Pulmonary artery endothelial cell (primary cell): ENCODE results near the gene SEBOX. TPM values are rescaled to one million over a fixed set of nuclear protein-coding genes. Genes with fewer than 3 reads are reported as not detected.

Experiments used
- DNase-seq: peaks from one replicate; pipeline ENCODE4 v3.0.0-alpha.2; 2011; ENCODE audit warnings: low read depth, low spot score
- total RNA-seq: library from RNA; depleted of rRNA; stranded (reverse); fragments of >200 nt; gene quantifications from 2 replicates; pipeline ENCODE4 v1.2.3, GENCODE V29; 2014

SEBOX gene
- total RNA-seq, 1 donor from 2014 or later = not detected

DNA sequence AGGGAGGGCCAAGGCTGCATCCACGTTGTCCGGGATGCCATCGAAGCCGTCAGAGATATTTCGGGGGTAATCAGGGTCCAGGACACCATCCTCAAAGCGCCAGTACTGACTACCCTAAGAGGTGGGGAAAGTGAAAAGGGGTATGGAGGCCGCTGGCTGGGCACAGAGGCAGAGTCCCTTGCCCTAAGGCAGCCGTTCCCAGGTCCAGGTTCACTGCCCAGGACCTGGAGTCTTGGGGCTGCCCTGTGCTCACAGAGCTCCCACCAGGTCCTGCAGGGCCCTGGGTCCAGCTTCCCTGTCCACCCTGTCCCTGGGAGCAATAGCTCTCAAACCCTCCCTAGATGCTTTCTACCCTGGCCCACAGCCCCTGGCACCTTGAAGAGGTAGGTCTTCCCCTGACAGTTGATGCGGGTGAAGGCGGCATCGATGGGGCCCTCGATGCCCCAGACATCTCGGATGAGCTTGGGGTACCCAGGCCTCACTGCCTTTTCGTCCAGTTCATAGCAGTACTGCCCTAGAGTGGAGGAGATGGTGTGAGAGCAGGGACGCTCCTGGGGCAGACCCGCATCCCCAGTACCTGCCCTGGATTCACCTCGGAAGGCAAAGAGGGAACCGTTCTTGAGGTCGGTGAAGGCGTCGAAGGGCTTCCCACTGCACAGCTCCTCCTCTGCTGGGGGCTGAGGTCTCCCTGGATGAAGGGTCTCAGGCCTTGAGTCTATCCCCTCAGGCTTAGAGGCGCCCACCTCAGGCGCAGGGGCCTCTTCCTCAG lies 4.1 kb upstream of the SEBOX start:
- no peak for DNase-seq

DNA sequence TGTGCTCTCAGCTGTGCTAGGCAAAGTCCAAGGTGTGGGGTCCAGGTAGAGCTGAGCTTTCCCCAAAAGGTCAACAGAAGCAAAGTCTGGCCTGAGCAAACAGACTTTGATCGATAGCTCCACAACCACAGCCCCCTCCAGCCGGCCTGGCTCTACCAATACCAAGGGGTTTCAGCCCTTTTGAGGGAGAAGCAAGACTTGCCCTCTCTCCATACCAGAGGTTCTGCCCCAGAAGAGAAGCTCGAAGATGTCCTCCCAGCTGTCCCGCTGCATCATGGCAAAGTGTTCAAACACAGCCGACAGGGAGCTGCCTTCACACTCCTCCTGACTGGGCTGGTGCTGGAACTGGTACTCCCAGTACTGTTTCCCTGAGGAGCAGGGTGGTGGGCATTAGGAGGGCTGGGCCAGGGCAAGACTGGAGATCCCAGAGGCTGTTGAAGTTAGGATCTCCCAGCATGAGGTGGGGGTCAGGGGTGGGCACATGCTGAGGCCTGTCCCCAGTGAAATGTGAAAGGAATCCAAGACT lies 3.4 kb upstream of the SEBOX start:
- no peak for DNase-seq

DNA sequence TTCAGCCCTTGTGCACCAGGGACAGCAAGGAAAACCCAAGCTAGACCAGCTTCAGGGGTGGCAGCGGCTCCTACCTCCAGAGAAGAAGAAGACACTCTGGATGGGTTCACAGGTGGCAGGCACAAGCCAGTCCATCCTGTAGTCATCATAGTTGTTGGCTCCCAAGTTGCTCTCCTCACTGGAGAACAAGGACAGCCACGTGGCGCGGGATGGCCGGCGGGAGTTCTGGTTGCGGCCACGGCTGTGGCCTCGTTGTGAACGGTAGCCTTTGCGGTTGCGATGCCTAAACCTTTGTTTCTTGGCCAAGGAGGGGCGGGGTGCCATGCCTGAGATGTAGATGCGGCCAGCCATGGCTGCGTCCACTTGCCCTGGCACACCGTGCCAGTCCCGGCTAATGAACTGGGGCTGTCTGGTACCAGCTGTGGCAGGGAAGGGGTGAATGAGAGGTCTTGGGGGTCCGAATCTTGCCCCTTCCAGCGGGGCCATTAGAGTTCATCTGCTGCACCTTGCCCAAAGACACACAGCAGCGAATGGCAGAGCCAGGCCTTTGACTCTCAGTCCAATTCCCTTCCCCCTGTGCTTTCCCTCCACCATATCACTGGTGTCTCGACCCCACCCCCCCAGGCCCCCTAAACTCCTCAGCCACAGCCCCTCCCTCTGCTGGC lies 2.8 kb upstream of the SEBOX start:
- no peak for DNase-seq

DNA sequence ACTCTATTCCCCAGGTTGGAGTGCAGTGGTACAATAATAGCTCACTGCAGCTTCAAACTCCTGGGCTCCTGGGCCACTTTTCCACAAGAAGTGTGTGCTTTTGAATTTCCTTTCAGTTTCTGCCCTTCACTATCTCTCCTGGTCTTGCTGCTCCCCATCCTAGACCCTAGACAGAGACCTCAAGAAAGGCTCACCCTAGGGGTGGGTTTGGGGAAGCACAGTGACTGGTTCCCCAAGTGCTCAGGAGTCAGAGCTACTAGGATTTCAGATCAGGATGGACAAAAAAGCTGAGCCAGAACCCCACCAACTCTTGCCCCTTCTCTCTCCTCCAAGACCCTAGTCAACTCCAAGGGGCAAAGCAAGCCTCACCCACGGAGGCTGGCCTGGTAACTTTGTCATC lies 1.6 kb upstream of the SEBOX start:
- no peak for DNase-seq

DNA sequence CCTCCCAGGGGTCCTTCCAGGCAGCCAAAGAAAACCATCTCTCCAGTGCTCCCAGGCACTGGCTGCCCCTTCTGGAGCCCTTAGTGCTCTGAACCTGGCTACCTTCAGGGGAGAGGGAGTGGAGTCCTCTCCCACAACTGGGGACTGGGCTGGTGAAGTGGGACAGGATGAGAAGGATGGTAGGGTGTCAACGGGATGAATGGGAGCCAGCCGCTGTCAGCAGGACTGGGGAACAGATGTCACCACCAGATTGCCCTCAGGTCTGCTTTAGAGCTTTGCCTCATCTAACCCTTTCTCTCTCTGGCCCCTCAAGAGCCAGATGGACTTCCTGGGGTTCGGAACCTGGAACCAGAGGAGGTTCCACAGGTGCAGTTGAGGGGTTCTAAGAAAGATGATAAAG lies 488 bp upstream of the SEBOX start:
- DNase-seq = no peak

DNA sequence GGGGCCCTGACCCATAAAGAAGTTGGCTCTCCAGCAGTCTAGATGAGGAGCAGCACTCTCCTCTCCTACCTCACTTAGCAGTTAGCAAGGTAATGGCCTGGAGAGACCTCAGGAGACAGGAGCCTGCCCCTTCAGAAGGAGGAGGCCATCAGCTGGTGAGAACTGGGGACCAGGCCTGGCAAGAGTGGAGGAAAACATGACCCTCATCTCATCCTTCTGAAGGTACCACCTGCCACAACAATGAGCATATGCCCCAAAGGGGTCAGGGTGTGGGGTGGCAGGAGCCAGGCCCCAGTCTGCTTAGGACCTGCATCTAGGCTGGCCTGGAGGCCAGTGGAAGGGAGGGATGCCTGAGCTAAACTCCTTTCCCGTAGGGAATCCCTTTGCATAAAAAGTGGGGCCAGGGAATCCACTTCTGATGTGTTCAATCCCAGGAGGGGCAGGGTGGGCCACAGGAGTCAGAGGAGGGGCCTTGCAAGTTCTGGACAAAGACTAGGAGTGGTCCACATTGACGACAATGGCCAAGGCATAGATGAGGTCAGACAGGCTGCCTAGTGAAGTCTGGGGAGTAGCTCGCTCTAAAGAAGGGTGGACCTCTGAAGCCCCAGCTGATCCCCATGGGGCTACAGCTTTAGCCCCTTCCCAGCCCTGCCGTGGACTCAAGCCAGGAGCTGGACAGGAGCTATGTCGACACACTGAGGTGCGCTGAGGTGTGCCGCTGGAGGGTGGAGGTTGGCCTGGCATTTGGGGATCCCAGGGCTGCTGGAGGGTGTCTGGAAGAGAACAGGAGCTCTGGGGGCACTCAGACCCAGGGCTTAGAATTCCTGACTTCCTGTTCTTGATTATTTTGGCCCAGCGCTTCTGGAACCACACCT lies 986 bp downstream of the SEBOX start:
- DNase-seq = no peak

DNA sequence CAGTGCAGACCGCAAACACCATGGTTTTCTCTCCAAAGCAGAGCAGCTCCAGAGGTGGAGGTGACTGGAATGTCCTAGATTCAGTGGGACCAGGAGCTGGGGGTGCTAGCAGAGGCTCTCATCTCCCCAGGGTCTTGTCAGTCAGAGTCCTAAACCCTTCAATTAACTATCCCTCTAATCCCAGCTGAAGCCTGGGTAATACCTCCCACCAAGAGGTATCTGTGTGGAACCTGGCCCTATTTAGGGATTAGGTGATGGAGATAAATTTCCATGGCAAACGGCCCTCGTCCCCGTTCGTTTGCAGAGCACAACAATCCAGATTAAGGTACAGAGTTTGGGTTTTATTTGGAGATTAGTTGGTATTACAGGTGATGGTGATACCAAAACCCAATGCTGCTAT lies 1.8 kb downstream of the SEBOX start:
- no peak for DNase-seq

DNA sequence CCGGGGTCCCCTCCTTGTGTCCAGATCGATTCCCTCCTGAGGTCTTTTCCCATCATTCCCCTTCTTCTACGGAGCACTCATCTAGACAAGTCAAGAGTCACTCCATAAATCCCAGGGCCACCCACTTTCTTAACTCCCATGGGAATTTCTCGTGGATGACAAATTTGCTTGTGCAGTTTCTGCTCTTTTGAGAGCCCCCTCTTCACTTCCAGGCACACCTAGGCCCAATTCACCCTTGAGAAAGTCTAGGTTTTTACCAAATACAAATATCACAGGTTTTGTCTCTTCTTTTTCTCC lies 7.2 kb downstream of the SEBOX start:
- DNase-seq = no peak

DNA sequence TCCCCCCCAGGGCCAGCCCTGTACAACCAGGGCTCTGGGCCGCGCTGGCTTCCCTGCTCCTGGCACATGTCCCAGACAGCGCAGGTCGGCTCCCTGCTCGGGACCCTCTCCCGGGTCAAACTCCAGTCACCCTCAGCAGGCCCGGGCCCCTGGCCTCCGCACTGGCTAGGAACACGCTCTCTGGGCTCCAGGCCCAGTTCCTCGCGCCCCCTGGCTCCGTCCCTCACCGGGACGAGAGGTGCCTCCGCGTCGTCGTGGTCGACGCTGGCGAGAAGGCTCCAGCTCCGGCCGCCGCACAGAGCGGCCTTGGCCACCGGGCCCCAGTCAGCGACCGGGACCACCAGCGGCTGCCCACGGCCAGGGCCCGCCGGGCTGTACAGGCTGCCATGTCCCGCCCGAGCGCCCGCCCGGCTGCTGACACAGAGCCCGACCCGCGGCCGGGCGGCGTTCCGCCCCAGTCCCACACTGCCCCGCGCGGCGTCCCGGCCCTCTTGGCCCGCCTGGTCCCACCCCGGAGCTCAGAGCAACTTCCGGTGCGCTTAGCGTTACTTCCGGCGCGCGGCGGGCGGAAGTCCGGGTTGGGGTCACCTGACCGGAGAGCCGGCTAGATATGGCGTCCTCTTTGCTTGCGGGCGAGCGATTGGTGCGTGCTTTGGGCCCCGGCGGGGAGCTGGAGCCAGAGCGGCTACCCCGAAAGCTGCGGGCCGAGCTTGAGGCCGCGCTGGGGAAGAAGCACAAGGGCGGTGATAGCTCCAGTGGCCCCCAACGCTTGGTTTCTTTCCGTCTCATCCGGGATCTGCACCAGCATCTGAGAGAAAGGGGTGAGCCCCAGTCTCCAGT lies 7.7 kb downstream of the SEBOX start, which contains the start of gene POLDIP2:
Gene POLDIP2 (minus strand): TSS at position 467 of the 840 bp plus-strand sequence. CDS start 79 bp downstream, at position 388.
- peak; percentile 77 for DNase-seq

DNA sequence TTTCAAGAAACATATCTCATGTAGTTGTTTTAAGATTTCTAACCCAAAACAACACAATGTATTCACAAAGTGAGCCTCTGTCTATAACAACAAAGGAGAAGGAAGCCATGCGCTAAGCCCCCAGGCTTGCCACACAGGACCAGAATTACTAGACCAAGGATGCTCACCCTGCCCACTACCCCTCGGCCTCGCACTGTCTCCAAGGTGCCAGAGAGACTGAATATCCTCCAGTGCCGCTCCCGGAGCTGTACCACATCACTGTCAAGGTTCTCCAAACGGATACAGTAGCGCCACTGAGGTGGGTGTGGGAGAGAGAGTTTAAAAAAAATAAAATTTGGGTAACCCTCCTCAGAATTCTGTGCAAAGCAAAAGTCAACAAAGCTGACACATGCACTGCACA lies 14.7 kb downstream of the SEBOX start:
- DNase-seq = no peak

DNA sequence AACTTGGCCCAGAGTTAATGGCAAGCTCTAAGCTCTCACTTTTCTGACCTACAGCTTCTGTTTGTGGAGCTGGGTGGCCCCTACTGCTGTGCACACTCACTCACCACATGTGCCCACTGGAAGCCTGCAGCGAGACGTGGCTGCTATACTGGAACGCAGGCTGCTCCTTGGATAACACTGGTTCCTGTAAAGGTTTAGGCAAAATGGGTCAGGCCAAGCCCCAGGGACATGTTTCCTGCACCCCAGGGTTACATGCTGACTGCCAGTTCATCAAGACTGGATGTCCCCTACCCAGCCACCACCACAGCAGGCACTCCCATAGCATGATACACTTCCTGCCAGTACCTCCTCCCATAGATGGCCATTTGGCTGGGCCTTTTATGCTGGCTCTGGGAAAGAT lies 16.0 kb downstream of the SEBOX start:
- no peak for DNase-seq

DNA sequence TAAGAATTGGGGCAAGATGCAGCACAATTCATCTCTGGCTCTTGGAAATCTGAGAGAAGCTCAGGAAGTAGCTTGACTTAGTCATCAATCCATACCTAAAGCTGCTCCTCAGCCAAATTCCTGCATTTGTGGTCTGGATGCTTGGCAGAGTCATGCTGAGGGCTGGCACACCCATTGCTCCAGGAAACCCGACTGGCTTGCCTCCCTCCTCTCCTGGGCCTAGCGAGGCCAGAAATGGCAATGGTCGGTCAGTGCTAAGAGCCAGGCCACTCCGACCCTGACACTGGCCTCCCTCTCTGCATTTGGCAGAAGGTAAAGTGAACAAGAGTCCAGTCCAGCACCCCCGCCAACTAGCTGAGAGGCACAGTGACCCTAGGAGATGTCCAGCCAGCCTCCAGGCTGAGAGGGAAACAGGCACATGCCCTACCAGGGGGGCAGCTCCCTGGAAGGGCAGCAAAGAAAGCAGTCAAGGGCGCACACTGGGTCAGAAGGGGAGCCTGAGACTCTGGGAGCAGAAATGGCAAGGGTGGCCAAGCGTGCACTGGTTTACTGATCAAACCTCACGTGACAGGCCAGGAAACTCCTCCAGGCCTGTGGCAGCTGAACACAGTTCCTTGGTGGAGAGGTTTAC lies 17.6 kb downstream of the SEBOX start:
- peak; percentile 56 for DNase-seq

DNA sequence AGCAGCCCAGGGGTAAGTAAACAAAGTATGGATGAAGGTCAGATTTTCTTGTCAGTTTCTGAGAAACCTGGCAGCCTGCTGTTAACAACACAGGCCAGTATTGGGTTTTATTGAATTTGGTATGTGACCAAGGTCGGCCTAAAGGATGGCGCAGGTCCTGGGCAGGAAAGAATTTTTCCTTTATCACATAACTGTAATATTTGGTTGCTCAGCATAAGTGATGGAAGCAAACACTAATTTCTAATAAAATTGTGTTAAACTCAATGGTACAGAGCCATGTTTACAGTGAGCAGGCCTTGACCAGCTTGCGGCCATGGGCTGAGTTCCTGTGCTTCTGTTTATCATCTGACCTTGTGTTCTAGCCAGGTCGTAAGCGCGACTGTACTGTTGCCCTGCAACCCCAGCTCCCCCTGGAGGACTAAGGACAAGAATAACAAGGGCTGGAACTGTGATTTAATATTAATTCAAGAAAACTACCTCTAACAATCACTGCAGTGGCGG lies 18.2 kb downstream of the SEBOX start:
- peak; percentile 63 for DNase-seq

DNA sequence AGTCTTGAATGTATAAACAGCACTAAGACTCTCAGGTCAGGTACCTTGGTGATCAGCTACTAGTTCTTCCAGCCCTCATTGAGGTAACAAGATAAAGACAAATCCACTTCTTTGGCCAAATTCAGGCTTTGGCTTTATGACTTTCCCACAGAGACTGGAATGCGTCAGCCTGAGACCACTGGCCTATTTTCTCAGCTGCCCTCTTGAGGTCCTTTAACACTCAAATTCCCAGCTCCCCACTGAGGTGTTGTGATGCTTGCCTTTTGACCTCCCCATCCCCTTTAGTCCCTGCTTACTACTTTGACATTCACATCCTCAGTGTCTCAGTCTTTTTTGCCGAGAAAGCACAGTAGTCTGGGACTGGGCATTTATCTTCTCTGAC lies 18.8 kb downstream of the SEBOX start:
- no peak for DNase-seq

DNA sequence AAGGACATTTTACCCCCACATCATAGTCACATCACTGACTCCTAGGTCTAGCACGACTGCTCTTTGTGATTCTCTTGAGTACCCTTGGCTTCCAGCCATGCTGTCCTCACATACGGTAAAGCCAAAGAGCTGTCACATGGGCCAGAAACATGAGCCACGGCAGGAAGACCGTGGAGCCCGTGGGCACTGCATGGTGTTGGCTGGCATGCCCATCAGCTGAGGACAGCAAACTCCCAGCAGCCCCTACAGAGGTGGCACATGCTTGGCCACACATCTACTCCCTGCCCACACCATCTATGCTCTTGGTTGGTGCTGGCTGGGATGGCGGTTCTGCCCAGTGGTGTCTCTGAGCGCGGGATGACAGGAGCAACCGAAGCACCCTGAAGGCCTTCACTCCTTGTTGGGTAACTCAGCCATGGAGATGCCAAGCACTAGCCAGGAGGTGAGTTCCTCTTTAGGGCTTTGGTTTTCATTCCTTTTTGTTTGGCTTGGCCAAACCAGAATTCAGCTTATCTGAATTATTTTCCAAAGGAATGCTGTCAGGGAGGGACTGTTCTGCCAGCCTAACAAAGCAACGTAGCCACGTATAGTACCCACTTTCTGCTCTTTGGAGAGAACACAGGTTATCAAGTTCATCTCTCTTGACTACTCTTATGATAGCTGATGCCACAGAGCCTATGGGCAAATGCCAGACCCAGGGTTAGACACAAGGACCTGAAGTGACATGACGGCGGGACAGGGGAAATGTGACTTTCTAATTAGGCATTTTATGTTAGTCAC lies 19.4 kb downstream of the SEBOX start:
- no peak for DNase-seq

DNA sequence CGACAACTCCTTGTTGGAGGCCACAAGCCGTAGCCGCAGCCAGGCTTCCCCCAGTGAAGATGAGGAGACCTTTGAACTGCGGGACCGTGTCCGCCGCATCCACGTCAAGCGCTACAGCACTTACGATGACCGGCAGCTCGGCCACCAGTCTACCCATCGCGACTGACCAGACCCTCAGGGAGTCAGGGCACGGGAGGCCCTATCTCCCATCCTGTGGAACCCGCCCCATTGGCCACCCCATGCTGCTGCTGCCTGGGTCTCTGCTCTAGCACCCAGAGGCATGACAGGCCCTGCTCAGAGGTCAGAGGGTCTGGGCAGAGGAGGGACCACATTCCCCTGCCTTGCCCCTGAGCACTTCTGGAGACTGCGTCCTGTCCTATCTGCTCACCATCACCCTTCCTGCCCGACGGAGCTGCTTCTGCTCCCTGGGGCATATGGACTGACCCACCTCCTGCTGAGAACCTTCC lies 20.5 kb downstream of the SEBOX start:
- DNase-seq = no peak

DNA sequence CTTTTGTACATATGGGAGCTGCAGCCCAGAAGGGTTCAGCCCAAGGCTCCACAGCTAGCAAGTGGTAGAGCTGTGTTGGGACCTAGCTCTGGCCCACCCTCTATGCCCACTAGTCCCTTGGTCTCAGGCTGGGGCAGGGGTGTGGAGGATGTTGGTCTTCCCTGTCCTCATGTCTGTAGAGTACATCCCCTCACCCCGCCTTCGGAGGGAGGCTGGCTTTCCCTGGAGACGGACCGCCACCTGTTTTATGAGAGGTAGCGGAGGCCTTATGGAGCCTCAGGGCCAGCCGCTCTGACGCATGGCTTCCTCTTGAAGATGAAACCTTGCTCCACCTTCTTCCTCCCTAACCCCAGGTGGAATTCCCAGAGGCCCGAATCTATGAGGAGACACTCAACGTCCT lies 21.0 kb downstream of the SEBOX start:
- DNase-seq = no peak

DNA sequence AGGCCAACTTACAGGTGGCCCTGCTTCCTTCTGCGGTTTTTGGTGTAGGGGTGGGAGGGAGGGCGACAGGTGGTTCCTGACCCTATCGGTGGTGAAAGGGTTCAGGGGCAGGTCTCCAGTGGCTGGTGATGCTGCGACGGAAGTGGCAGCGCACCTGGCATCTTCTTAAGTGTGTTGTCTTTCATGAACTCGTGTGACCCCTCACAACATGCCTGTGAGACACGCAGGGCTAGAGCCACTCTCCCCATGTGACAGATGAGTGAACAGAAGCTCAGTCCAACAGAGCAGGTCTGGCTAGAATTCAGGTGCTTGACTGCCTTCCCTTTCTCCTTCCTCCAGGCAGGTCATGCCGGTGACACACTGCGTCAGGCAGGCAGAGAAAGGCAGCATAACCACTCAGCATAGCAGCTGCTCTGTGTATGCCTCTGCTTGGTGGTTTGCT lies 21.5 kb downstream of the SEBOX start:
- no peak for DNase-seq

DNA sequence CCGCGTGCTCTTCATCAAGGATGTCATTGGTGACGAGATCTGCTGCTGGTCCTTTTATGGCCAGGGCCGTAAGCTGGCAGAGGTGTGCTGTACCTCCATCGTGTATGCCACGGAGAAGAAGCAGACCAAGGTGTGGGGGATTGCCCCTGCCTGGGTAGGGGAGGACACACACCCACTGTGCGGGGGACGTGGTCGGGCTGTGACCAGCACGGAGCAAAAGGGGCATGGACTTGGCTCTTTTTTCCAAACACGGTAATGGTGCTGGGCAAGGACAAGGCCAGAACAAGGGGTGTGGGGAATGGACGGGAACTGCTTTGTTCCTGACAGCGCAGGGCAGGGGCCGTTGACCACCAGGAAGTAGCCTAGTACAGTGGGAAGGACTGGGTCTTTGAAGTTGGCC lies 22.7 kb downstream of the SEBOX start:
- DNase-seq = no peak

DNA sequence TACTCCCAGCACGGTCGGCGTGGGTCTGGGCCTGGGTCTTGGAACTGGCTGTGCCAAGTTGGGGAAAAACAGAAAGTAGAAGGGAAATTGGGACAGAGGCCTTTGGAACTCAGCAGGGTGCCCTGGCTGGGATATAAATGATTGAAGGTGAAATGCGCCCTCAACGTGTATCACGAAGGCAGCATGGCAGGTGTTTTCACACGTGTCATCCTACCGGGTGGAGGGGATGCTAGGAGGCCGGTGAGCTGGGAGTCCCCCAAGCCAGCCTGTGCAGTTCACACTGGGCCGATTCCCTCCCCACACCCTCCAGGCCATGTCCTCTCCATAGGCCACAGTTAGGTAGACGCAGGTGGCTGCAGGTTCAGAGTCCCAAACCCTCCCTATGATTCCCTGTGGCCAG lies 23.5 kb downstream of the SEBOX start:
- no peak for DNase-seq
